ENCODE measurements around the gene C4orf36.

DNA sequence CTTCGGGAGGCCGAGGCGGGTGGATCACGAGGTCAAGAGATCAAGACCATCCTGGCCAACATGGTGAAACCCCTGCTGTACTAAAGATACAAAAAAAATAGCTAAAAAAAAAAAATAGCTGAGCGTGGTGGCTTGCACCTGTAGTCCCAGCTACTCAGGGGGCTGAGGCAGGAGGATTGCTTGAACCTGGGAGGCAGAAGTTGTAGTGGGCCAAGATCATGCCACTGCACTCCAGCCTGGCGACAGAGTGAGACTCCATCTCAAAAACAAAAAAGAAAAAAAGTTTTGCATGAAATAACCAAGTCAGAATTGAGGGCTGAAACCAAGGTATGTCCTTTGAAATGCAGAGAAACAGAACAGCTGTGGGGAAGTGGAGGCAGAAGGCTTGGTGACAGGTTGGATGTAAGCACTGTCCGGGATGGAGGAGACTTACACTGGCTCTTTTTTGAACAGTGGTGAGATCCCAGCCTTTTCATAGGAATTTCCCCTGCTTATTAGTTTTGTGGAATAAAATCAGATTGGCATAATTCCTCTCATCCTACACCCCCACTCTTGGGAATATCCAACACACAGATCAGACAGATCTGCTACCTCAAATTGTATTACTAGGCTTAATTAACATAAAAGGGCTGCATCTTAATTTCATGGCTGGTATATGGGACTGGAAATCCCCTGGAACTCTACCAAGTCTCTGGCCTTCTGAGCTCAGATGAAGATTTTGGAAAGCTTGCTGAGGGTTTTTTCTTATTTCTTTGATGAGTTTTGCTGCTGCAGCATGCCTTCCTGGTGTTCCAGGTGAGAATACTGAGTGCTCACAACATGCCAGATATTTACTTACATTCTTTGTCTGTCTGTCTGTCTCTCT lies 18.8 kb upstream of the C4orf36 start:
- TF ChIP-seq EZH2 (IDR thresholded peaks at IDR 0.05; ENCODE audit: insufficient read depth, low read length) = no peak
- TF ChIP-seq, protein P1, sequence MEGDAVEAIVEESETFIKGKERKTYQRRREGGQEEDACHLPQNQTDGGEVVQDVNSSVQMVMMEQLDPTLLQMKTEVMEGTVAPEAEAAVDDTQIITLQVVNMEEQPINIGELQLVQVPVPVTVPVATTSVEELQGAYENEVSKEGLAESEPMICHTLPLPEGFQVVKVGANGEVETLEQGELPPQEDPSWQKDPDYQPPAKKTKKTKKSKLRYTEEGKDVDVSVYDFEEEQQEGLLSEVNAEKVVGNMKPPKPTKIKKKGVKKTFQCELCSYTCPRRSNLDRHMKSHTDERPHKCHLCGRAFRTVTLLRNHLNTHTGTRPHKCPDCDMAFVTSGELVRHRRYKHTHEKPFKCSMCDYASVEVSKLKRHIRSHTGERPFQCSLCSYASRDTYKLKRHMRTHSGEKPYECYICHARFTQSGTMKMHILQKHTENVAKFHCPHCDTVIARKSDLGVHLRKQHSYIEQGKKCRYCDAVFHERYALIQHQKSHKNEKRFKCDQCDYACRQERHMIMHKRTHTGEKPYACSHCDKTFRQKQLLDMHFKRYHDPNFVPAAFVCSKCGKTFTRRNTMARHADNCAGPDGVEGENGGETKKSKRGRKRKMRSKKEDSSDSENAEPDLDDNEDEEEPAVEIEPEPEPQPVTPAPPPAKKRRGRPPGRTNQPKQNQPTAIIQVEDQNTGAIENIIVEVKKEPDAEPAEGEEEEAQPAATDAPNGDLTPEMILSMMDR (IDR thresholded peaks at IDR 0.05; ENCODE audit: insufficient read depth, low read depth, low read length) = no peak

Measured in astrocyte (in vitro differentiated cells and primary cell).